Sigmoid colon (tissue), 4 donors: ENCODE measurements around the gene BPIFB2.

Source experiments
- CTCF ChIP-seq, 4 experiments: fragments of 450-650 bp in 3 of 4; fragments of 200-600 bp in 1 of 4; IDR thresholded peaks; one replicate each; pipeline ENCODE4 v1.5.1; 2016 to 2019; ENCODE audit warnings: antibody characterized with exemption in 4 of 4, mild to moderate bottlenecking in 3 of 4, moderate library complexity in 2 of 4
- EP300 ChIP-seq, 4 donors: sonication (generic); formaldehyde crosslinking; IDR thresholded peaks; one replicate each; pipeline ENCODE4 v1.6.1; 2017; ENCODE audit warnings: antibody characterized with exemption in 4 of 4
- POLR2A ChIP-seq, 2 donors: fragments of 450-650 bp; IDR thresholded peaks; one replicate each; pipeline ENCODE4 v1.6.1; 2016; ENCODE audit warnings: antibody characterized with exemption in 2 of 2, mild to moderate bottlenecking in 2 of 2, moderate library complexity in 2 of 2

GRCh38 chr20:33020278-33021161 lies 13.0 kb downstream of the BPIFB2 start:
- TF ChIP-seq CTCF (IDR thresholded peaks at IDR 0.05) (no peak), EP300 (IDR thresholded peaks at IDR 0.05) (no peak), POLR2A (IDR thresholded peaks at IDR 0.05) (no peak)
